HepG2 (cell line): ENCODE data around the gene ZNF83. TPM values are rescaled to one million over a fixed set of nuclear protein-coding genes. Genes with fewer than 3 reads are reported as not detected.

Experiments used
- ELF1 ChIP-seq: sonication (generic); formaldehyde crosslinking; IDR thresholded peaks from 2 replicates; pipeline ENCODE4 v1.4.0; 2020; ENCODE audit warnings: missing genetic modification reagents
- KLF6 ChIP-seq: IDR thresholded peaks from 2 replicates; pipeline ENCODE4 v1.8.0; 2016; ENCODE audit warnings: missing biosample characterization, missing genetic modification reagents
- MTERF4 ChIP-seq: sonication (generic); formaldehyde crosslinking; IDR thresholded peaks from 2 replicates; pipeline ENCODE4 v1.8.0; 2023; ENCODE audit warnings: mild to moderate bottlenecking, missing genetic modification reagents
- MYC ChIP-seq: sonication (generic); formaldehyde crosslinking; IDR thresholded peaks from 2 replicates; pipeline ENCODE4 v1.9.0; 2021; ENCODE audit warnings: missing genetic modification reagents, borderline replicate concordance
- NCOA1 ChIP-seq: sonication (generic); formaldehyde crosslinking; IDR thresholded peaks from 2 replicates; pipeline ENCODE4 v1.9.0; 2021; ENCODE audit warnings: missing genetic modification reagents
- NONO ChIP-seq, 2 experiments: fragments of 450-650 bp in 1 of 2; sonication (generic) in 1 of 2; formaldehyde crosslinking in 1 of 2; IDR thresholded peaks in 1 of 2; conservative IDR thresholded peaks in 1 of 2; 2 replicates each; pipeline versions ENCODE4 v1.6.1 to v1.8.0; 2017 to 2022; ENCODE audit warnings: mild to moderate bottlenecking in 1 of 2, missing genetic modification reagents in 1 of 2, moderate library complexity in 1 of 2
- PHF21A ChIP-seq: sonication (generic); formaldehyde crosslinking; IDR thresholded peaks from 2 replicates; pipeline ENCODE4 v1.5.0; 2020; ENCODE audit warnings: mild to moderate bottlenecking, missing genetic modification reagents
- RBFOX2 ChIP-seq: fragments of 200-400 bp; formaldehyde crosslinking; IDR thresholded peaks from 2 replicates; pipeline ENCODE4 v1.6.1; 2017; ENCODE audit warnings: low read depth, mild to moderate bottlenecking, low read length
- RELA ChIP-seq: sonication (generic); formaldehyde crosslinking; IDR thresholded peaks from 2 replicates; pipeline ENCODE4 v1.4.0; 2020; ENCODE audit warnings: missing genetic modification reagents
- SAP130 ChIP-seq: IDR thresholded peaks from 2 replicates; pipeline ENCODE4 v1.6.1; 2016; ENCODE audit warnings: low read depth
- SMC3 ChIP-seq: IDR thresholded peaks from 2 replicates; pipeline ENCODE4 v1.6.1; 2011; ENCODE audit warnings: low read length, improper control_type of control experiment
- U2AF1 ChIP-seq: fragments of 200-400 bp; formaldehyde crosslinking; optimal IDR thresholded peaks from 2 replicates; pipeline ENCODE3; 2017; ENCODE audit warnings: mild to moderate bottlenecking, low read depth, low read length
- ZBTB7A ChIP-seq: sonication (generic); formaldehyde crosslinking; IDR thresholded peaks from 2 replicates; pipeline ENCODE4 v1.8.0; 2022; ENCODE audit warnings: mild to moderate bottlenecking, missing genetic modification reagents
- ZFX ChIP-seq: sonication (generic); formaldehyde crosslinking; IDR thresholded peaks from 2 replicates; pipeline ENCODE4 v1.4.0; 2020; ENCODE audit warnings: mild to moderate bottlenecking, low read depth, missing genetic modification reagents, moderate library complexity
- ZNF446 ChIP-seq: sonication (generic); formaldehyde crosslinking; IDR thresholded peaks from 2 replicates; pipeline ENCODE4 v1.5.0; 2020; ENCODE audit warnings: mild to moderate bottlenecking, missing genetic modification reagents
- ZNF713 ChIP-seq: sonication (generic); formaldehyde crosslinking; IDR thresholded peaks from 2 replicates; pipeline ENCODE4 v1.4.0; 2020; ENCODE audit warnings: mild to moderate bottlenecking, missing genetic modification reagents
- ZNF816 ChIP-seq: sonication (generic); formaldehyde crosslinking; IDR thresholded peaks from 2 replicates; pipeline ENCODE4 v1.8.0; 2022; ENCODE audit warnings: missing genetic modification reagents, mild to moderate bottlenecking, borderline replicate concordance
- polyA plus RNA-seq, 8 experiments: library from polyadenylated mRNA; depleted of rRNA in 3 of 8; stranded (reverse) in 7 of 8; unstranded in 1 of 8; fragments of >200 nt; fragmentation: Illumina TruSeq in 4 of 8; extraction: Trizol in 4 of 8; gene quantifications; 2 replicates each; pipeline versions ENCODE4 v1.2.1 to v1.2.3, GENCODE V29; 2011 to 2016; ENCODE audit warnings: low read depth in 4 of 8, missing spikeins in 1 of 8, mixed read lengths in 1 of 8; ENCODE audit not compliant: insufficient read depth in 1 of 8
- total RNA-seq, 5 experiments: library from RNA; depleted of rRNA; stranded (reverse); fragments of >200 nt; fragmentation: Illumina TruSeq; extraction: Trizol; gene quantifications; 2 replicates each; pipeline ENCODE4 v1.2.3, GENCODE V29; 2016; ENCODE audit warnings: low read depth in 1 of 5
- TF ChIP-seq, protein P1 (sequence below): sonication (generic); formaldehyde crosslinking; conservative IDR thresholded peaks from 2 replicates; pipeline ENCODE4 v1.8.1; 2023; ENCODE audit warnings: missing genetic modification reagents
- TF ChIP-seq, protein P2 (sequence below): sonication (generic); formaldehyde crosslinking; IDR thresholded peaks from 2 replicates; pipeline ENCODE4 v1.4.0; 2020; ENCODE audit warnings: missing genetic modification reagents
- TF ChIP-seq, protein P3 (sequence below): sonication (generic); formaldehyde crosslinking; IDR thresholded peaks from 2 replicates; pipeline ENCODE4 v1.5.1; 2020; ENCODE audit warnings: mild to moderate bottlenecking, moderate library complexity, missing genetic modification reagents

ZNF83 gene
- total and polyA plus RNA-seq, 2 of the 13 experiments (the other 11 are each of a cell fraction or from before 2014, with no cell fraction given), result 20.4 to 44.5 TPM

DNA sequence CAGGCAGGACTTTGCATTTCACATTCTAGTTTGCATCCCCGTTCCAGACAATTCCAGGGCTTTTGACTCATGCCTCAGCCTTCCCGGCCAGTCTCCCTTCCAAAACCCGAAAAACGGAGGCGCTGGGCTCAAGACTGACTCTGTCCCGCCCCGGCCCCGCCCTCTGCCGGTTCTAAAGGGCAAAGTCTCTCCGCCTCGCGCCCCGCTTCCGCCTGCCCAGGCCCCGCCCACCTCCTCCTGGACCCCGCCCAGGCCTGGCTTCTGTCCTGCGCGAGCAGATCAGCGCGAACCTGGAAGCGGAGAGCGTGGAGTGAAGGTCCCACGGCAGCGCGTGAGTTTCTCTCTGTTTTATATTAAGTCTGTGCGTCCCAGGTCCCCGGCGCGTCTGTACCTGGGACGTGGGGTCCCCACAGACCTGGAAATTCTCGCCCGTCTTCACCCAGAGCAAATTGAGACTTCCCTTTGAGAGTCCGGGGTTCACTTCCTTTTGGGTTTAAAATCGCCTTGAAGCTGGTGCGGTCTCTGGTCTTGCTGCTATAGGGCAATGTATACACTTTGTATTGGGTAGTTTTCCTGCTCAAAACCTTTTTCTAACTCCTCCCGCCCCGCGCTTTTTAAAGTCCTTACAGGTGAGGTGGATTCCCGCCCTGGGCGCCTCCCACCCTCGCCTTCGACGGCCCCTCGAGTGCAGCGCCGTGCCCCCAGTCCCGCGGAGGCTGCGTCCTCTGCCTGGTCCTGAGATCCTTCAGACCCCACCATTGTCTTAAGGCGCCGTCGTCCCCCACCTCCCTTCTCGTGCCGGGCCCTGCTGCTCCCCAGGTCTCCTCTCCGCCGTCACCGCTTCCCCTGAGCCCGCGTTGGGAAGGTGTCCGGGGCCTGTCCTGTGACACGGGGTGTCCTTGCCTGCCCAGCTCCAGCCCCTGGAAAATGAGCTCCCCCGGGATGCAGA, 36.9 kb downstream of the ZNF83 start (continued):
- TF ChIP-seq RBFOX2, result peak; percentile 69
- no peak for TF ChIP-seq SMC3
- no peak for TF ChIP-seq ZBTB7A (CRISPR knock-in tag)
- TF ChIP-seq NONO (IDR thresholded peaks at IDR 0.05), result no peak
- peak; percentile 33; the same call in 1 of the 2 replicates for TF ChIP-seq NONO (CRISPR knock-in tag; conservative IDR thresholded peaks at IDR 0.05)
- TF ChIP-seq ELF1 (CRISPR knock-in tag), result peak; percentile 84
- TF ChIP-seq ZNF713 (CRISPR knock-in tag), result no peak
- TF ChIP-seq ZNF446 (CRISPR knock-in tag), result no peak
- peak; percentile 53 for TF ChIP-seq SAP130 (CRISPR knock-in tag)
- no peak for TF ChIP-seq PHF21A (CRISPR knock-in tag)
- no peak for TF ChIP-seq KLF6 (CRISPR knock-in tag)
- TF ChIP-seq, protein P1, sequence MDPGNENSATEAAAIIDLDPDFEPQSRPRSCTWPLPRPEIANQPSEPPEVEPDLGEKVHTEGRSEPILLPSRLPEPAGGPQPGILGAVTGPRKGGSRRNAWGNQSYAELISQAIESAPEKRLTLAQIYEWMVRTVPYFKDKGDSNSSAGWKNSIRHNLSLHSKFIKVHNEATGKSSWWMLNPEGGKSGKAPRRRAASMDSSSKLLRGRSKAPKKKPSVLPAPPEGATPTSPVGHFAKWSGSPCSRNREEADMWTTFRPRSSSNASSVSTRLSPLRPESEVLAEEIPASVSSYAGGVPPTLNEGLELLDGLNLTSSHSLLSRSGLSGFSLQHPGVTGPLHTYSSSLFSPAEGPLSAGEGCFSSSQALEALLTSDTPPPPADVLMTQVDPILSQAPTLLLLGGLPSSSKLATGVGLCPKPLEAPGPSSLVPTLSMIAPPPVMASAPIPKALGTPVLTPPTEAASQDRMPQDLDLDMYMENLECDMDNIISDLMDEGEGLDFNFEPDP (CRISPR knock-in tag), result no peak
- no peak for TF ChIP-seq U2AF1
- TF ChIP-seq RELA, result no peak
- no peak for TF ChIP-seq NCOA1 (CRISPR knock-in tag)
- TF ChIP-seq MTERF4, result no peak
- TF ChIP-seq ZFX (CRISPR knock-in tag), result peak; percentile 40
- TF ChIP-seq ZNF816 (CRISPR knock-in tag), result no peak
- TF ChIP-seq, protein P2, sequence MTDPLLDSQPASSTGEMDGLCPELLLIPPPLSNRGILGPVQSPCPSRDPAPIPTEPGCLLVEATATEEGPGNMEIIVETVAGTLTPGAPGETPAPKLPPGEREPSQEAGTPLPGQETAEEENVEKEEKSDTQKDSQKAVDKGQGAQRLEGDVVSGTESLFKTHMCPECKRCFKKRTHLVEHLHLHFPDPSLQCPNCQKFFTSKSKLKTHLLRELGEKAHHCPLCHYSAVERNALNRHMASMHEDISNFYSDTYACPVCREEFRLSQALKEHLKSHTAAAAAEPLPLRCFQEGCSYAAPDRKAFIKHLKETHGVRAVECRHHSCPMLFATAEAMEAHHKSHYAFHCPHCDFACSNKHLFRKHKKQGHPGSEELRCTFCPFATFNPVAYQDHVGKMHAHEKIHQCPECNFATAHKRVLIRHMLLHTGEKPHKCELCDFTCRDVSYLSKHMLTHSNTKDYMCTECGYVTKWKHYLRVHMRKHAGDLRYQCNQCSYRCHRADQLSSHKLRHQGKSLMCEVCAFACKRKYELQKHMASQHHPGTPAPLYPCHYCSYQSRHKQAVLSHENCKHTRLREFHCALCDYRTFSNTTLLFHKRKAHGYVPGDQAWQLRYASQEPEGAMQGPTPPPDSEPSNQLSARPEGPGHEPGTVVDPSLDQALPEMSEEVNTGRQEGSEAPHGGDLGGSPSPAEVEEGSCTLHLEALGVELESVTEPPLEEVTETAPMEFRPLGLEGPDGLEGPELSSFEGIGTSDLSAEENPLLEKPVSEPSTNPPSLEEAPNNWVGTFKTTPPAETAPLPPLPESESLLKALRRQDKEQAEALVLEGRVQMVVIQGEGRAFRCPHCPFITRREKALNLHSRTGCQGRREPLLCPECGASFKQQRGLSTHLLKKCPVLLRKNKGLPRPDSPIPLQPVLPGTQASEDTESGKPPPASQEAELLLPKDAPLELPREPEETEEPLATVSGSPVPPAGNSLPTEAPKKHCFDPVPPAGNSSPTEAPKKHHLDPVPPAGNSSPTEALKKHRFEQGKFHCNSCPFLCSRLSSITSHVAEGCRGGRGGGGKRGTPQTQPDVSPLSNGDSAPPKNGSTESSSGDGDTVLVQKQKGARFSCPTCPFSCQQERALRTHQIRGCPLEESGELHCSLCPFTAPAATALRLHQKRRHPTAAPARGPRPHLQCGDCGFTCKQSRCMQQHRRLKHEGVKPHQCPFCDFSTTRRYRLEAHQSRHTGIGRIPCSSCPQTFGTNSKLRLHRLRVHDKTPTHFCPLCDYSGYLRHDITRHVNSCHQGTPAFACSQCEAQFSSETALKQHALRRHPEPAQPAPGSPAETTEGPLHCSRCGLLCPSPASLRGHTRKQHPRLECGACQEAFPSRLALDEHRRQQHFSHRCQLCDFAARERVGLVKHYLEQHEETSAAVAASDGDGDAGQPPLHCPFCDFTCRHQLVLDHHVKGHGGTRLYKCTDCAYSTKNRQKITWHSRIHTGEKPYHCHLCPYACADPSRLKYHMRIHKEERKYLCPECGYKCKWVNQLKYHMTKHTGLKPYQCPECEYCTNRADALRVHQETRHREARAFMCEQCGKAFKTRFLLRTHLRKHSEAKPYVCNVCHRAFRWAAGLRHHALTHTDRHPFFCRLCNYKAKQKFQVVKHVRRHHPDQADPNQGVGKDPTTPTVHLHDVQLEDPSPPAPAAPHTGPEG (CRISPR knock-in tag), result no peak
- TF ChIP-seq MYC, result 0 out of 2 replicates have a peak, but pooled peaks have one; percentile 33
- TF ChIP-seq, protein P3, sequence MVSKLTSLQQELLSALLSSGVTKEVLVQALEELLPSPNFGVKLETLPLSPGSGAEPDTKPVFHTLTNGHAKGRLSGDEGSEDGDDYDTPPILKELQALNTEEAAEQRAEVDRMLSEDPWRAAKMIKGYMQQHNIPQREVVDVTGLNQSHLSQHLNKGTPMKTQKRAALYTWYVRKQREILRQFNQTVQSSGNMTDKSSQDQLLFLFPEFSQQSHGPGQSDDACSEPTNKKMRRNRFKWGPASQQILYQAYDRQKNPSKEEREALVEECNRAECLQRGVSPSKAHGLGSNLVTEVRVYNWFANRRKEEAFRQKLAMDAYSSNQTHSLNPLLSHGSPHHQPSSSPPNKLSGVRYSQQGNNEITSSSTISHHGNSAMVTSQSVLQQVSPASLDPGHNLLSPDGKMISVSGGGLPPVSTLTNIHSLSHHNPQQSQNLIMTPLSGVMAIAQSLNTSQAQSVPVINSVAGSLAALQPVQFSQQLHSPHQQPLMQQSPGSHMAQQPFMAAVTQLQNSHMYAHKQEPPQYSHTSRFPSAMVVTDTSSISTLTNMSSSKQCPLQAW (CRISPR knock-in tag), result no peak
